SK-N-SH (cell line): Measurements from ENCODE around the gene IRAK2. TPM values are rescaled to one million over a fixed set of nuclear protein-coding genes. Genes with fewer than 3 reads are reported as not detected.

ENCODE experiments used
- CTCF ChIA-PET: fragments of 300-600, 350-600 bp; formaldehyde crosslinking; extraction: SDS; loops from one replicate; lab custom pipeline; 2021; lab: Yijun Ruan, JAX
- POLR2A ChIA-PET: fragments of 350-600 bp; sonication (Branson Sonifier 250); formaldehyde crosslinking; extraction: SDS; loops from one replicate; lab custom pipeline; 2020; ENCODE audit warnings: antibody characterized with exemption, inconsistent platforms; lab: Yijun Ruan, JAX
- DNase-seq: peaks from one replicate; pipeline ENCODE4 v3.0.0; 2012
- H2AFZ ChIP-seq: fragments of 200-600 bp; sonication (generic); 2 replicates; pipeline ENCODE4 v1.8.1; 2016; ENCODE audit warnings: antibody characterized with exemption, mild to moderate bottlenecking, low read depth
- H3F3A ChIP-seq: fragments of 200-600 bp; sonication (generic); replicated peaks from 2 replicates; pipeline ENCODE3; 2016; ENCODE audit warnings: antibody characterized with exemption, mild to moderate bottlenecking; ENCODE audit not compliant: insufficient read depth
- H3K27ac ChIP-seq, 2 experiments: fragments of 200-500 bp in 1 of 2; fragments of 200-600 bp in 1 of 2; sonication (Bioruptor generic) in 1 of 2; sonication (generic), shearing (Covaris generic) in 1 of 2; 2 replicates each; pipeline versions ENCODE4 v1.5.1 to v1.6.1; 2014 to 2016; ENCODE audit warnings: low read depth in 2 of 2, inconsistent platforms in 1 of 2, low read length in 1 of 2, mild to moderate bottlenecking in 1 of 2, mixed read lengths in 1 of 2
- H3K27me3 ChIP-seq: fragments of 200-600 bp; sonication (generic), shearing (Covaris generic); 2 replicates; pipeline ENCODE4 v1.6.1; 2016; ENCODE audit warnings: mixed run types; ENCODE audit not compliant: insufficient read depth
- H3K36me3 ChIP-seq, 2 experiments: fragments of 200-500 bp in 1 of 2; fragments of 200-600 bp in 1 of 2; sonication (Bioruptor generic) in 1 of 2; sonication (generic) in 1 of 2; replicated peaks in 1 of 2; 2 replicates each; pipeline versions ENCODE3 to v1.5.1; 2014 to 2016; ENCODE audit warnings: low read length in 1 of 2, mild to moderate bottlenecking in 1 of 2; ENCODE audit not compliant: insufficient read depth in 2 of 2, control insufficient read depth in 1 of 2
- H3K4me1 ChIP-seq, 2 experiments: fragments of 200-500 bp in 1 of 2; fragments of 200-600 bp in 1 of 2; sonication (Bioruptor generic) in 1 of 2; sonication (generic), shearing (Covaris generic) in 1 of 2; 2 replicates each; pipeline versions ENCODE4 v1.5.1 to v1.6.1; 2014 to 2016; ENCODE audit warnings: low read depth in 1 of 2, low read length in 1 of 2, mixed run types in 1 of 2; ENCODE audit not compliant: insufficient read depth in 2 of 2, control insufficient read depth in 1 of 2
- H3K4me2 ChIP-seq: fragments of 200-600 bp; sonication (generic), shearing (Covaris generic); 2 replicates; pipeline ENCODE4 v1.6.1; 2017; ENCODE audit warnings: mixed run types
- H3K4me3 ChIP-seq, 2 experiments: fragments of 200-500 bp in 1 of 2; fragments of 200-600 bp in 1 of 2; sonication (Bioruptor generic) in 1 of 2; sonication (generic), shearing (Covaris generic) in 1 of 2; 2 replicates each; pipeline versions ENCODE4 v1.5.1 to v1.8.1; 2014 to 2016; ENCODE audit warnings: low read depth in 2 of 2, inconsistent platforms in 1 of 2, low read length in 1 of 2, mild to moderate bottlenecking in 1 of 2, mixed read lengths in 1 of 2, moderate library complexity in 1 of 2
- H3K79me2 ChIP-seq: fragments of 200-600 bp; sonication (generic); 2 replicates; pipeline ENCODE4 v1.8.1; 2017; ENCODE audit warnings: mild to moderate bottlenecking; ENCODE audit not compliant: insufficient read depth
- H3K9ac ChIP-seq: fragments of 200-600 bp; sonication (generic); 2 replicates; pipeline ENCODE4 v1.6.1; 2017; ENCODE audit warnings: mixed run types
- H3K9me2 ChIP-seq: fragments of 200-600 bp; sonication (generic); 2 replicates; pipeline ENCODE4 v1.6.1; 2017; ENCODE audit warnings: mixed run types
- H3K9me3 ChIP-seq: fragments of 200-600 bp; sonication (generic); 2 replicates; pipeline ENCODE4 v1.6.1; 2017; ENCODE audit warnings: mixed run types, mild to moderate bottlenecking, moderate library complexity
- H4K20me1 ChIP-seq: fragments of 200-600 bp; sonication (generic); 2 replicates; pipeline ENCODE4 v1.6.1; 2017; ENCODE audit warnings: mild to moderate bottlenecking, mixed run types; ENCODE audit not compliant: insufficient read depth
- CHD2 ChIP-seq: fragments of 150-350 bp; IDR thresholded peaks from 2 replicates; pipeline ENCODE4 v1.6.1; 2018; ENCODE audit warnings: low read length; ENCODE audit not compliant: partially characterized antibody
- CTCF ChIP-seq: fragments of 200-600 bp; sonication (generic); IDR thresholded peaks from 2 replicates; pipeline ENCODE4 v1.6.1; 2017; ENCODE audit warnings: antibody characterized with exemption, mild to moderate bottlenecking, moderate library complexity
- EP300 ChIP-seq, 2 experiments: IDR thresholded peaks; 2 replicates each; pipeline versions ENCODE4 v1.4.0 to v1.6.1; 2012; ENCODE audit warnings: borderline replicate concordance in 1 of 2, low read depth in 1 of 2, low read length in 1 of 2
- EZH2phosphoT487 ChIP-seq: fragments of 200-600 bp; sonication (generic); IDR thresholded peaks from 2 replicates; pipeline ENCODE4 v1.6.1; 2017; ENCODE audit warnings: low read depth, mixed run types, mild to moderate bottlenecking, antibody characterized with exemption, moderate library complexity, borderline replicate concordance
- FOXJ3 ChIP-seq: sonication (generic); formaldehyde crosslinking; IDR thresholded peaks from 2 replicates; pipeline ENCODE4 v1.5.1; 2020; ENCODE audit warnings: mild to moderate bottlenecking, missing genetic modification reagents
- FOXM1 ChIP-seq: IDR thresholded peaks from 2 replicates; pipeline ENCODE4 v1.4.0; 2012; ENCODE audit warnings: low read depth, mild to moderate bottlenecking
- IRF3 ChIP-seq: fragments of 150-350 bp; IDR thresholded peaks from 2 replicates; pipeline ENCODE4 v1.6.1; 2016; ENCODE audit warnings: mild to moderate bottlenecking, low read depth, low read length
- JUND ChIP-seq: IDR thresholded peaks from 2 replicates; pipeline ENCODE4 v1.4.0; 2012
- MEF2A ChIP-seq: IDR thresholded peaks from 2 replicates; pipeline ENCODE4 v1.4.0; 2012; ENCODE audit warnings: low read depth, borderline replicate concordance
- NFIC ChIP-seq: IDR thresholded peaks from 2 replicates; pipeline ENCODE4 v1.4.0; 2012; ENCODE audit warnings: borderline replicate concordance
- POLR2AphosphoS5 ChIP-seq: IDR thresholded peaks from 2 replicates; pipeline ENCODE4 v1.6.1; 2012; ENCODE audit warnings: low read depth, low read length
- RAD21 ChIP-seq: IDR thresholded peaks from 2 replicates; pipeline ENCODE4 v1.6.1; 2012; ENCODE audit warnings: mild to moderate bottlenecking, low read length
- REST ChIP-seq: IDR thresholded peaks from 2 replicates; pipeline ENCODE4 v1.6.1; 2012; ENCODE audit warnings: mild to moderate bottlenecking, low read depth, low read length, moderate library complexity
- RFX5 ChIP-seq: IDR thresholded peaks from 2 replicates; pipeline ENCODE4 v1.6.1; 2012; ENCODE audit warnings: mild to moderate bottlenecking, improper control_type of control experiment, low read length
- RXRA ChIP-seq: IDR thresholded peaks from 2 replicates; pipeline ENCODE4 v1.4.0; 2012; ENCODE audit warnings: low read depth, mild to moderate bottlenecking, borderline replicate concordance
- SMC3 ChIP-seq: IDR thresholded peaks from 2 replicates; pipeline ENCODE4 v1.6.1; 2012; ENCODE audit warnings: low read depth, low read length, improper control_type of control experiment
- TAF1 ChIP-seq: IDR thresholded peaks from 2 replicates; pipeline ENCODE4 v1.6.1; 2012; ENCODE audit warnings: low read depth, mild to moderate bottlenecking, low read length, moderate library complexity, borderline replicate concordance
- USF2 ChIP-seq: fragments of 150-350 bp; IDR thresholded peaks from 2 replicates; pipeline ENCODE4 v1.6.1; 2017; ENCODE audit warnings: antibody characterized with exemption, low read length, low read depth, borderline replicate concordance
- YY1 ChIP-seq: IDR thresholded peaks from 2 replicates; pipeline ENCODE4 v1.4.0; 2012; ENCODE audit warnings: low read depth, mild to moderate bottlenecking
- ZBTB33 ChIP-seq: IDR thresholded peaks from 2 replicates; pipeline ENCODE4 v1.4.0; 2012; ENCODE audit warnings: low read depth, borderline replicate concordance
- WGBS: methylation state at CpG from one replicate; pipeline ENCODE4 v1.1.6; 2017; ENCODE audit warnings: low lambda C conversion rate; 5-methylcytosine and 5-hydroxymethylcytosine counted together
- polyA plus RNA-seq, 3 experiments: library from polyadenylated mRNA; depleted of rRNA; stranded (reverse); fragments of >200 nt; gene quantifications; 2 replicates each; pipeline ENCODE4 v1.2.3, GENCODE V29; 2012

The IRAK2 gene
- polyA plus RNA-seq, 1 of the 3 experiments (the other 2 are of a cell fraction), result 7.7 TPM

- H4K20me1 ChIP-seq, result peaks cover 9% of the 10 kb centered on the region; the same call in 1 of the 2 replicates
- peak overlapping the region; percentile 93 for H3K4me2 ChIP-seq
- H3K27me3 ChIP-seq, result no peaks in the 10 kb centered on the region
- peaks cover 9 to 11% of the 10 kb centered on the region in 2 experiments; a peak in 3 of 4 replicates for H3K4me1 ChIP-seq
- H3K27ac ChIP-seq, result peak overlapping the region; percentile 53 to 65
- H3K9me2 ChIP-seq, result no peaks in the 10 kb centered on the region
- H3K9ac ChIP-seq, result peak overlapping the region; percentile 85
- peaks cover 13 to 31% of the 10 kb centered on the region in 2 experiments for H3K36me3 ChIP-seq
- POLR2A ChIA-PET, result interaction anchor here (1.3 kb wide), 1 partner anchor 456 kb away, joined by 4 read pairs; the partner anchor contains the start of gene ARPC4
- CTCF ChIA-PET, result interaction anchor here (1.1 kb wide), 1 partner anchor 12 kb away, joined by 5 read pairs; no protein-coding TSS in a partner anchor
- peaks cover 57% of the 10 kb centered on the region for H3K79me2 ChIP-seq
- peak overlapping the region; percentile 87 for H2AFZ ChIP-seq
- WGBS, result 5% methylated on average over 22 of the region's 32 CpGs
- H3F3A ChIP-seq, result no peaks in the 10 kb centered on the region
- peak overlapping the region; percentile 76 to 96 for H3K4me3 ChIP-seq
- DNase-seq, result peak; percentile 48
- TF ChIP-seq MEF2A (no peak), RAD21 (no peak), YY1 (no peak), REST (no peak), RFX5 (no peak), CHD2 (no peak), USF2 (no peak), RXRA (no peak), CTCF (no peak), ZBTB33 (no peak), NFIC (no peak), EZH2phosphoT487 (no peak), FOXM1 (no peak), SMC3 (no peak), FOXJ3 (CRISPR knock-in tag) (no peak), IRF3 (no peak), POLR2AphosphoS5 (no peak), JUND (no peak), TAF1 (no peak), EP300 (IDR thresholded peaks at IDR 0.05; ENCODE audit: borderline replicate concordance in 1 of 2, low read depth in 1 of 2, low read length in 1 of 2) (no peak)
- H3K9me3 ChIP-seq, result peaks cover 12% of the 10 kb centered on the region; the same call in 1 of the 2 replicates
These were observed 84.4 kb downstream of the IRAK2 start for GRCh38 chr3:10248984-10249748.
